ENCODE results near the gene GRM8. TPM values are rescaled to one million over a fixed set of nuclear protein-coding genes. Genes with fewer than 3 reads are reported as not detected.

GRM8 gene
- total and polyA plus RNA-seq, 9 of the 15 experiments (the other 6 are each of a cell fraction or from before 2014, with no cell fraction given), result 0.13 TPM; not detected in 7

- TF ChIP-seq, protein P1, sequence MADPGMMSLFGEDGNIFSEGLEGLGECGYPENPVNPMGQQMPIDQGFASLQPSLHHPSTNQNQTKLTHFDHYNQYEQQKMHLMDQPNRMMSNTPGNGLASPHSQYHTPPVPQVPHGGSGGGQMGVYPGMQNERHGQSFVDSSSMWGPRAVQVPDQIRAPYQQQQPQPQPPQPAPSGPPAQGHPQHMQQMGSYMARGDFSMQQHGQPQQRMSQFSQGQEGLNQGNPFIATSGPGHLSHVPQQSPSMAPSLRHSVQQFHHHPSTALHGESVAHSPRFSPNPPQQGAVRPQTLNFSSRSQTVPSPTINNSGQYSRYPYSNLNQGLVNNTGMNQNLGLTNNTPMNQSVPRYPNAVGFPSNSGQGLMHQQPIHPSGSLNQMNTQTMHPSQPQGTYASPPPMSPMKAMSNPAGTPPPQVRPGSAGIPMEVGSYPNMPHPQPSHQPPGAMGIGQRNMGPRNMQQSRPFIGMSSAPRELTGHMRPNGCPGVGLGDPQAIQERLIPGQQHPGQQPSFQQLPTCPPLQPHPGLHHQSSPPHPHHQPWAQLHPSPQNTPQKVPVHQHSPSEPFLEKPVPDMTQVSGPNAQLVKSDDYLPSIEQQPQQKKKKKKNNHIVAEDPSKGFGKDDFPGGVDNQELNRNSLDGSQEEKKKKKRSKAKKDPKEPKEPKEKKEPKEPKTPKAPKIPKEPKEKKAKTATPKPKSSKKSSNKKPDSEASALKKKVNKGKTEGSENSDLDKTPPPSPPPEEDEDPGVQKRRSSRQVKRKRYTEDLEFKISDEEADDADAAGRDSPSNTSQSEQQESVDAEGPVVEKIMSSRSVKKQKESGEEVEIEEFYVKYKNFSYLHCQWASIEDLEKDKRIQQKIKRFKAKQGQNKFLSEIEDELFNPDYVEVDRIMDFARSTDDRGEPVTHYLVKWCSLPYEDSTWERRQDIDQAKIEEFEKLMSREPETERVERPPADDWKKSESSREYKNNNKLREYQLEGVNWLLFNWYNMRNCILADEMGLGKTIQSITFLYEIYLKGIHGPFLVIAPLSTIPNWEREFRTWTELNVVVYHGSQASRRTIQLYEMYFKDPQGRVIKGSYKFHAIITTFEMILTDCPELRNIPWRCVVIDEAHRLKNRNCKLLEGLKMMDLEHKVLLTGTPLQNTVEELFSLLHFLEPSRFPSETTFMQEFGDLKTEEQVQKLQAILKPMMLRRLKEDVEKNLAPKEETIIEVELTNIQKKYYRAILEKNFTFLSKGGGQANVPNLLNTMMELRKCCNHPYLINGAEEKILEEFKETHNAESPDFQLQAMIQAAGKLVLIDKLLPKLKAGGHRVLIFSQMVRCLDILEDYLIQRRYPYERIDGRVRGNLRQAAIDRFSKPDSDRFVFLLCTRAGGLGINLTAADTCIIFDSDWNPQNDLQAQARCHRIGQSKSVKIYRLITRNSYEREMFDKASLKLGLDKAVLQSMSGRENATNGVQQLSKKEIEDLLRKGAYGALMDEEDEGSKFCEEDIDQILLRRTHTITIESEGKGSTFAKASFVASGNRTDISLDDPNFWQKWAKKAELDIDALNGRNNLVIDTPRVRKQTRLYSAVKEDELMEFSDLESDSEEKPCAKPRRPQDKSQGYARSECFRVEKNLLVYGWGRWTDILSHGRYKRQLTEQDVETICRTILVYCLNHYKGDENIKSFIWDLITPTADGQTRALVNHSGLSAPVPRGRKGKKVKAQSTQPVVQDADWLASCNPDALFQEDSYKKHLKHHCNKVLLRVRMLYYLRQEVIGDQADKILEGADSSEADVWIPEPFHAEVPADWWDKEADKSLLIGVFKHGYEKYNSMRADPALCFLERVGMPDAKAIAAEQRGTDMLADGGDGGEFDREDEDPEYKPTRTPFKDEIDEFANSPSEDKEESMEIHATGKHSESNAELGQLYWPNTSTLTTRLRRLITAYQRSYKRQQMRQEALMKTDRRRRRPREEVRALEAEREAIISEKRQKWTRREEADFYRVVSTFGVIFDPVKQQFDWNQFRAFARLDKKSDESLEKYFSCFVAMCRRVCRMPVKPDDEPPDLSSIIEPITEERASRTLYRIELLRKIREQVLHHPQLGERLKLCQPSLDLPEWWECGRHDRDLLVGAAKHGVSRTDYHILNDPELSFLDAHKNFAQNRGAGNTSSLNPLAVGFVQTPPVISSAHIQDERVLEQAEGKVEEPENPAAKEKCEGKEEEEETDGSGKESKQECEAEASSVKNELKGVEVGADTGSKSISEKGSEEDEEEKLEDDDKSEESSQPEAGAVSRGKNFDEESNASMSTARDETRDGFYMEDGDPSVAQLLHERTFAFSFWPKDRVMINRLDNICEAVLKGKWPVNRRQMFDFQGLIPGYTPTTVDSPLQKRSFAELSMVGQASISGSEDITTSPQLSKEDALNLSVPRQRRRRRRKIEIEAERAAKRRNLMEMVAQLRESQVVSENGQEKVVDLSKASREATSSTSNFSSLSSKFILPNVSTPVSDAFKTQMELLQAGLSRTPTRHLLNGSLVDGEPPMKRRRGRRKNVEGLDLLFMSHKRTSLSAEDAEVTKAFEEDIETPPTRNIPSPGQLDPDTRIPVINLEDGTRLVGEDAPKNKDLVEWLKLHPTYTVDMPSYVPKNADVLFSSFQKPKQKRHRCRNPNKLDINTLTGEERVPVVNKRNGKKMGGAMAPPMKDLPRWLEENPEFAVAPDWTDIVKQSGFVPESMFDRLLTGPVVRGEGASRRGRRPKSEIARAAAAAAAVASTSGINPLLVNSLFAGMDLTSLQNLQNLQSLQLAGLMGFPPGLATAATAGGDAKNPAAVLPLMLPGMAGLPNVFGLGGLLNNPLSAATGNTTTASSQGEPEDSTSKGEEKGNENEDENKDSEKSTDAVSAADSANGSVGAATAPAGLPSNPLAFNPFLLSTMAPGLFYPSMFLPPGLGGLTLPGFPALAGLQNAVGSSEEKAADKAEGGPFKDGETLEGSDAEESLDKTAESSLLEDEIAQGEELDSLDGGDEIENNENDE (IDR thresholded peaks at IDR 0.05; ENCODE audit: low read depth, low read length), result no peak
- TF ChIP-seq PTRF (tag; IDR thresholded peaks at IDR 0.05) (no peak), MAFK (IDR thresholded peaks at IDR 0.05; ENCODE audit: low read length) (no peak), MEF2D (tag; conservative IDR thresholded peaks at IDR 0.05; ENCODE audit: low read depth) (no peak), CSDE1 (IDR thresholded peaks at IDR 0.05) (no peak), ZFP30 (CRISPR knock-in tag; IDR thresholded peaks at IDR 0.05; ENCODE audit: borderline replicate concordance) (no peak), SNAPC5 (CRISPR knock-in tag; IDR thresholded peaks at IDR 0.05) (no peak), SMARCA4 (IDR thresholded peaks at IDR 0.05) (peak; percentile 85), SRSF7 (optimal IDR thresholded peaks at IDR 0.05; ENCODE audit: low read depth, low read length) (no peak), ZBTB49 (CRISPR knock-in tag; IDR thresholded peaks at IDR 0.05; ENCODE audit: borderline replicate concordance) (no peak), CHD1 (IDR thresholded peaks at IDR 0.05; ENCODE audit: low read length) (no peak), ZNF124 (CRISPR knock-in tag; IDR thresholded peaks at IDR 0.05) (no peak)
- TF ChIP-seq, protein P2, sequence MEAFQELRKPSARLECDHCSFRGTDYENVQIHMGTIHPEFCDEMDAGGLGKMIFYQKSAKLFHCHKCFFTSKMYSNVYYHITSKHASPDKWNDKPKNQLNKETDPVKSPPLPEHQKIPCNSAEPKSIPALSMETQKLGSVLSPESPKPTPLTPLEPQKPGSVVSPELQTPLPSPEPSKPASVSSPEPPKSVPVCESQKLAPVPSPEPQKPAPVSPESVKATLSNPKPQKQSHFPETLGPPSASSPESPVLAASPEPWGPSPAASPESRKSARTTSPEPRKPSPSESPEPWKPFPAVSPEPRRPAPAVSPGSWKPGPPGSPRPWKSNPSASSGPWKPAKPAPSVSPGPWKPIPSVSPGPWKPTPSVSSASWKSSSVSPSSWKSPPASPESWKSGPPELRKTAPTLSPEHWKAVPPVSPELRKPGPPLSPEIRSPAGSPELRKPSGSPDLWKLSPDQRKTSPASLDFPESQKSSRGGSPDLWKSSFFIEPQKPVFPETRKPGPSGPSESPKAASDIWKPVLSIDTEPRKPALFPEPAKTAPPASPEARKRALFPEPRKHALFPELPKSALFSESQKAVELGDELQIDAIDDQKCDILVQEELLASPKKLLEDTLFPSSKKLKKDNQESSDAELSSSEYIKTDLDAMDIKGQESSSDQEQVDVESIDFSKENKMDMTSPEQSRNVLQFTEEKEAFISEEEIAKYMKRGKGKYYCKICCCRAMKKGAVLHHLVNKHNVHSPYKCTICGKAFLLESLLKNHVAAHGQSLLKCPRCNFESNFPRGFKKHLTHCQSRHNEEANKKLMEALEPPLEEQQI (IDR thresholded peaks at IDR 0.05), result no peak
These were observed 553.8 kb downstream of the GRM8 start (continued) for GRCh38 chr7:126698909-126699308.

Measured in K562 (cell line).